HepG2 (cell line): Measurements from ENCODE around the gene FPGS. TPM values are rescaled to one million over a fixed set of nuclear protein-coding genes. Genes with fewer than 3 reads are reported as not detected.

Source experiments
- CREBL2 ChIP-seq: sonication (generic); formaldehyde crosslinking; IDR thresholded peaks from 2 replicates; pipeline ENCODE4 v1.8.1; 2023; ENCODE audit warnings: missing genetic modification reagents, mild to moderate bottlenecking, borderline replicate concordance
- ERF ChIP-seq: IDR thresholded peaks from 2 replicates; pipeline ENCODE4 v1.6.1; 2018; ENCODE audit warnings: missing biosample characterization, missing genetic modification reagents
- FOSL1 ChIP-seq: sonication (generic); formaldehyde crosslinking; IDR thresholded peaks from 2 replicates; pipeline ENCODE4 v1.9.0; 2021; ENCODE audit warnings: missing genetic modification reagents, borderline replicate concordance
- RAD21 ChIP-seq: fragments of 450-650 bp; formaldehyde crosslinking; IDR thresholded peaks from 2 replicates; pipeline ENCODE4 v1.5.0; 2020; ENCODE audit warnings: mild to moderate bottlenecking
- STAG1 ChIP-seq: sonication (generic); formaldehyde crosslinking; IDR thresholded peaks from 2 replicates; pipeline ENCODE4 v1.4.0; 2020; ENCODE audit warnings: missing genetic modification reagents
- TFDP2 ChIP-seq: sonication (generic); formaldehyde crosslinking; IDR thresholded peaks from 2 replicates; pipeline ENCODE4 v1.4.0; 2020; ENCODE audit warnings: missing genetic modification reagents
- TP53 ChIP-seq: sonication (generic); formaldehyde crosslinking; conservative IDR thresholded peaks from 2 replicates; pipeline ENCODE4 v1.4.0; 2020; ENCODE audit warnings: missing genetic modification reagents
- ZNF207 ChIP-seq: fragments of 450-650 bp; IDR thresholded peaks from 2 replicates; pipeline ENCODE4 v1.6.1; 2016; ENCODE audit warnings: antibody characterized with exemption, borderline replicate concordance
- ZNF687 ChIP-seq: sonication (generic); formaldehyde crosslinking; IDR thresholded peaks from 2 replicates; pipeline ENCODE4 v1.5.1; 2020; ENCODE audit warnings: mild to moderate bottlenecking, missing genetic modification reagents, moderate library complexity
- ZNF720 ChIP-seq: sonication (generic); formaldehyde crosslinking; IDR thresholded peaks from 2 replicates; pipeline ENCODE4 v1.4.0; 2020; ENCODE audit warnings: missing genetic modification reagents
- polyA plus RNA-seq, 8 experiments: library from polyadenylated mRNA; depleted of rRNA in 3 of 8; stranded (reverse) in 7 of 8; unstranded in 1 of 8; fragments of >200 nt; fragmentation: Illumina TruSeq in 4 of 8; extraction: Trizol in 4 of 8; gene quantifications; 2 replicates each; pipeline versions ENCODE4 v1.2.1 to v1.2.3, GENCODE V29; 2011 to 2016; ENCODE audit warnings: low read depth in 4 of 8, missing spikeins in 1 of 8, mixed read lengths in 1 of 8; ENCODE audit not compliant: insufficient read depth in 1 of 8
- total RNA-seq, 5 experiments: library from RNA; depleted of rRNA; stranded (reverse); fragments of >200 nt; fragmentation: Illumina TruSeq; extraction: Trizol; gene quantifications; 2 replicates each; pipeline ENCODE4 v1.2.3, GENCODE V29; 2016; ENCODE audit warnings: low read depth in 1 of 5

FPGS gene
- total and polyA plus RNA-seq, 2 of the 13 experiments (the other 11 are each of a cell fraction or from before 2014, with no cell fraction given), result 35.6 to 36.8 TPM

GRCh38 chr9:127763918-127764384, 38.7 kb upstream of the FPGS start (continued):
- TF ChIP-seq CREBL2 (CRISPR knock-in tag) (no peak), ZNF687 (CRISPR knock-in tag) (peak; percentile 28; the same call in 1 of the 2 replicates), RAD21 (peak; percentile 57), ZNF207 (no peak), TFDP2 (CRISPR knock-in tag) (no peak), ERF (CRISPR knock-in tag) (0 out of 2 replicates have a peak, but pooled peaks have one; percentile 18), TP53 (CRISPR knock-in tag) (no peak), ZNF720 (CRISPR knock-in tag) (no peak), STAG1 (CRISPR knock-in tag) (peak; percentile 74), FOSL1 (no peak)
- TF ChIP-seq, all 625 proteins: peak for 6
